ENCODE measurements around the gene RMC1.

RMC1 gene

DNA sequence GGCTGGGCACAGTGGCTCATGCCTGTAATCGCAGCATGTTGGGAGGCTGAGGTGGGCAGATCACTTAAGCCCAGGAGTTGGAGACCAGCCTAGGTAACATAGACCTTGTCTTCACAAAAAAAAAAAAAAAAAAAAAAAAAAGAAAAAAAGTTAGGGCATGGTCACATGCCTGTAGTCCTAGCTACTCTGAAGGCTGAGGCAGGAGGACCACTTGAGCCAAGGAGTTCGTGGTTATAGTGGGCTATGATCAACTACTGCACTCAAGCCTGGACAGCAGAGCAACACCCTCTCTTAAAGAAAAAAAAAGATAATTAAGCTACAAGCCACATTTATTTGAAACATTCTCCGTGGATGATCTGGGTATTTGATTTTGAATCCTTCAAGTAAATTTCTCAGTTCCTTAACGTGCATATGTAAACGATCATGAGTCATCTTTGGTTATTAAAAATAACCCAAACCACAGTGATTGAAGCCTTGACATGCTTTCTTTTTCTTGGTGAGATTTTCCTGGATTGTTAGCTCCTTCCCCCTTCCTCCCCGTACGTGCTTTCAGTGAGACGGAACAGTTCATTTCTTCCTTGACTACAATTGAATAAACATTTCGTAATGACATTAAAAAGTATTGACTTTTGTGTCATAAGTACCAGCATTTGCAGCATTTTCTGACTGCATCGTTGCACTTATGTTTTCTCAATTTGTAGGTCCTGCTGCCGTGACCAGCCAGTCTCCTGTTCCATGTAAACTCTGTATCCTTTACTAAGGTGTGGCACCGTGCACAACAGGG, 20.3 kb downstream of the RMC1 start:
- Histone ChIP-seq H3K9ac (ENCODE audit: low read depth, low read length) (no peak overlapping the region), H3K36me3 (ENCODE audit: insufficient read depth, low read length) (peaks cover 78% of the 10 kb centered on the region), H3K4me1 (ENCODE audit: control insufficient read depth, insufficient read depth, low read length) (peaks cover 15% of the 10 kb centered on the region), H3K27me3 (ENCODE audit: control insufficient read depth, insufficient read depth, low read length) (no peaks in the 10 kb centered on the region), H3K9me3 (replicated peaks; ENCODE audit: low read length) (no peaks in the 10 kb centered on the region), H3K4me3 (ENCODE audit: low read length) (no peak overlapping the region), H3K4me2 (ENCODE audit: low read length) (no peak overlapping the region)

- Histone ChIP-seq H3K36me3 (ENCODE audit: insufficient read depth, low read length) (peaks cover 76% of the 10 kb centered on the region), H3K4me3 (ENCODE audit: low read length) (no peak overlapping the region), H3K4me1 (ENCODE audit: control insufficient read depth, insufficient read depth, low read length) (peaks cover 21% of the 10 kb centered on the region)
These were observed 20.9 kb downstream of the RMC1 start for GRCh38 chr18:23524213-23524707.

DNA sequence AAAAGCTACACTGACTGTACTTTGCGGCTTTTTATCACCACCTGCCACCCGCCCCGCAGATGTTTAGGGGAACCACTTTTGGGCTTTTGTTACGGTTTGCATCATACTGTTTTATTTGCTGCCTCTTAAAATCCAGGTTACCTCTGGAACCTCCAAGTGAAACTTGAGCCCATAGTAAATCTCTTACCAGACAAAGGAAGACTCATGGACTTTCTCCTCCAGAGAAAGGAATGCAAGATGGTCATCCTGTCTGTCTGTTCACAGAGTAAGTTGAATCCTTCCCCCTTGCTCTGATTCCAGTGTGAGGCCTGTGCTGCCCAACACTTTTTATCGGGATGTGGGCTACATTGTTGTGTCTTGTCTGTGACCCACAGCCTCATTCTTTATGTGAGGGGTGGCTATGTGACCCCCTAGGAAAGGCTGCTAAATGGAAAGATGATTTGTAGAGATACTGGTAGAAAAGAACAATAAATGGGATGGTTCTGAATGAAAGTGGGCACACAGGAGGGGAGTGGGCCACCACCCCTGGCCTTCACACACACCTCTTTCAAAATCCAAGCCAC, 23.3 kb downstream of the RMC1 start:
- Histone ChIP-seq H3K36me3 (ENCODE audit: insufficient read depth, low read length) (peaks cover 78% of the 10 kb centered on the region), H3K9me3 (replicated peaks; ENCODE audit: low read length) (no peaks in the 10 kb centered on the region), H3K27me3 (ENCODE audit: control insufficient read depth, insufficient read depth, low read length) (no peaks in the 10 kb centered on the region), H3K4me1 (ENCODE audit: control insufficient read depth, insufficient read depth, low read length) (peaks cover 31% of the 10 kb centered on the region), H3K4me2 (ENCODE audit: low read length) (no peak overlapping the region), H3K4me3 (ENCODE audit: low read length) (no peak overlapping the region), H3K9ac (ENCODE audit: low read depth, low read length) (no peak overlapping the region)

More at GRCh38 chr18:23524213-23524707, 20.9 kb downstream of the RMC1 start:
- Histone ChIP-seq H3K4me2 (ENCODE audit: low read length) (no peak overlapping the region), H3K27me3 (ENCODE audit: control insufficient read depth, insufficient read depth, low read length) (no peaks in the 10 kb centered on the region), H3K9me3 (replicated peaks; ENCODE audit: low read length) (no peaks in the 10 kb centered on the region), H3K9ac (ENCODE audit: low read depth, low read length) (no peak overlapping the region)

DNA sequence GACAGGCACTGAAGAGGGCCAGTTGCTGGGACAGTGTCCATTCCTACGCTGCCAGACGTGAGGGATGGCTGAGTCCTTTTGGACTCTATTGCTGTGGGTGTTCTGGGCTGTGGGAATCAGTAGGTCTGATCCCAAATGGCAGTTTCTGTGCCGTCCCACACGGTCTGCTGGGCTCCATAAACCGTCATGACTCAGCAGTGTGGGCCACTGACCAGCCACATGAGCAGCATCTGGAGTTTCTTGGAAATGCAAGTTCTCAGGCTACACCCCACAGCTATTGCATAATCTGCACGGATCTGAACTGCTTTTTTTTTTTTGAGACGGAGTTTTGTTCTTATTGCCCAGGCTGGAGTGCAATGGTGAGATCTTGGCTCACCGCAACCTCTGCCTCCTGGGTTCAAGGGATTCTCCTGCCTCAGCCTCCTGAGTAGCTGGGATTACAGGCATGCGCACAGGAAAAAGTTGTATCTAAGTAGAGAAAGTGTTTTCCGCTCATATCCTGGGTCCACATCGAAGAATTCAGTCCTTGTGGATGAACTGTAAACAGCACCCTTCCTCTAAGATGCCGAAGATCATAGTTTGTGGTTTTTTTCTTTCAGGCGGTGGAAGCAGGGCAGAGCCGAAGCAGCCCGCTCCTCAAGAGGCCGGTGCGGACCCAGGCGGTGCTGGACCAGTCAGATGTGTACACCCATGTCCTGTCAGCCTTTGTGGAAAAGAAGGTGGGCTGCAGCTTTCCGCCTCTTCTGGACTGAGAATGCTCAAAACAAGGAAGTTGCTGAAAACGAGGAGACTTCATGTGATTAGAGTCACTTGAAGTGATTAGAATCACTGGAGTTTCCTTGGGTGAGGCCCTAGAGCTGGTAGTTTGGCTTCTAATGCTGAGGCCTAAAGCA, 25.5 kb downstream of the RMC1 start:
- H3K9ac ChIP-seq (ENCODE audit: low read depth, low read length): peak overlapping the region; percentile 39
- H3K4me3 ChIP-seq (ENCODE audit: low read length): peak overlapping the region; percentile 36
- peak overlapping the region; percentile 55 for H3K4me2 ChIP-seq (ENCODE audit: low read length)
- H3K27me3 ChIP-seq (ENCODE audit: control insufficient read depth, insufficient read depth, low read length): no peaks in the 10 kb centered on the region
- peaks cover 84% of the 10 kb centered on the region for H3K36me3 ChIP-seq (ENCODE audit: insufficient read depth, low read length)
- no peaks in the 10 kb centered on the region for H3K9me3 ChIP-seq (replicated peaks; ENCODE audit: low read length)
- peaks cover 28% of the 10 kb centered on the region for H3K4me1 ChIP-seq (ENCODE audit: control insufficient read depth, insufficient read depth, low read length)

DNA sequence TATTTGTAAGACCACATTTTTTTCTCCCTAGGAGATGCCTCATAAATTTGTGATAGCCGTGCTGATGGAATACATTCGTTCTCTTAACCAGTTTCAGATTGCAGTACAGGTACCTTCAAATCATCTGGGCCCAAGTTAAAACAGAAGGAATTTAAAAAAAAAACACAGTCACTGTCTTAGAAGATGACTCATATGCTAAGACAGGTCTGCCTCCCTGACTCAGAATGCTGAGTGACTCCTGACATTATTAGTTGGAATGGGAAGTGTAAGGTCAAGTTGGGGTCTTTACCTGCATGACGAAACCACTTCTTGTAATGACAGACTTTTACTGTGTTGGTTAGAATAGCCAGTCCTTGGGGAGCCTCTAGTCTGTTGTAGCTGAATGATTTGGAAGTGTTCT, 26.3 kb downstream of the RMC1 start:
- Histone ChIP-seq H3K9me3 (replicated peaks; ENCODE audit: low read length) (no peaks in the 10 kb centered on the region), H3K4me1 (ENCODE audit: control insufficient read depth, insufficient read depth, low read length) (peaks cover 22% of the 10 kb centered on the region), H3K4me2 (ENCODE audit: low read length) (no peak overlapping the region), H3K4me3 (ENCODE audit: low read length) (no peak overlapping the region), H3K9ac (ENCODE audit: low read depth, low read length) (no peak overlapping the region), H3K36me3 (ENCODE audit: insufficient read depth, low read length) (peaks cover 86% of the 10 kb centered on the region), H3K27me3 (ENCODE audit: control insufficient read depth, insufficient read depth, low read length) (no peaks in the 10 kb centered on the region)

DNA sequence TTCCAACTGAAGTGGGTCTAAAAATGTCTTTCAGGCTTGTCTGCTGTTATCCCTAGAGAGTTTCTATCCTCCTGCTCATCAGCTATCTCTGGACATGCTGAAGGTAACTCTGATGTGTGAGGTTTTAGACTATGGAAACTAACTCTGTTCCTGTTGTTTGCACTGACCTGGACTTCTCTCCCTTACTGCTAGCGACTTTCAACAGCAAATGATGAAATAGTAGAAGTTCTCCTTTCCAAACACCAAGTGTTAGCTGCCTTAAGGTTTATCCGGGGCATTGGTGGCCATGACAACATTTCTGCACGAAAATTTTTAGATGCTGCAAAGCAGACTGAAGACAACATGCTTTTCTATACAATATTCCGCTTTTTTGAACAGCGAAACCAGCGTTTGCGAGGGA, 26.9 kb downstream of the RMC1 start:
- H3K4me3 ChIP-seq (ENCODE audit: low read length): no peak overlapping the region
- no peak overlapping the region for H3K9ac ChIP-seq (ENCODE audit: low read depth, low read length)
- peaks cover 91% of the 10 kb centered on the region for H3K36me3 ChIP-seq (ENCODE audit: insufficient read depth, low read length)
- peaks cover 22% of the 10 kb centered on the region for H3K4me1 ChIP-seq (ENCODE audit: control insufficient read depth, insufficient read depth, low read length)
- no peaks in the 10 kb centered on the region for H3K9me3 ChIP-seq (replicated peaks; ENCODE audit: low read length)
- no peak overlapping the region for H3K4me2 ChIP-seq (ENCODE audit: low read length)
- H3K27me3 ChIP-seq (ENCODE audit: control insufficient read depth, insufficient read depth, low read length): no peaks in the 10 kb centered on the region

DNA sequence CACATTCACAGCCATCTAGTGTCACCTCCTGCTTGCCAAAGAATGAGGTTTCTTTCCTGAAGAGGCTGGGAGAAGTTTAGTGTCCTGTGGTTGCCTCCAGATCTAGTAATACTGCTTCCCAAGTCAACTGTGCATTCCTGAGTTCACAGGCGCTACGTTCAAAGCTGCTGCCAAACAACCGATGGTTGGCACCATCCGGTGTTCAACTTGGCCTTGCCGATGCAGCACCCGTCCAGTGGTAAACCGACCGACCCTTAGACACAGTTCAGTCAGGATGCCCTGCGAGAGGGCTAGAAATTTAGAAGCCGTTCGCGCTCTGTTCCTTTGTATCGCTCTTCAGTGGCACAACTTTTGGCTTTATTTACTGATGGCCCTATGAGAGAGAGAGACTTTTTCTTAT, 28.6 kb downstream of the RMC1 start:
- Histone ChIP-seq H3K9ac (ENCODE audit: low read depth, low read length) (no peak overlapping the region), H3K36me3 (ENCODE audit: insufficient read depth, low read length) (peaks cover 94% of the 10 kb centered on the region), H3K9me3 (replicated peaks; ENCODE audit: low read length) (no peaks in the 10 kb centered on the region), H3K4me1 (ENCODE audit: control insufficient read depth, insufficient read depth, low read length) (peaks cover 22% of the 10 kb centered on the region), H3K4me3 (ENCODE audit: low read length) (no peak overlapping the region), H3K27me3 (ENCODE audit: control insufficient read depth, insufficient read depth, low read length) (no peaks in the 10 kb centered on the region), H3K4me2 (ENCODE audit: low read length) (no peak overlapping the region)

GRCh38 chr18:23532848-23533247, 29.5 kb downstream of the RMC1 start:
- H3K4me3 ChIP-seq (ENCODE audit: low read length): no peak overlapping the region

DNA sequence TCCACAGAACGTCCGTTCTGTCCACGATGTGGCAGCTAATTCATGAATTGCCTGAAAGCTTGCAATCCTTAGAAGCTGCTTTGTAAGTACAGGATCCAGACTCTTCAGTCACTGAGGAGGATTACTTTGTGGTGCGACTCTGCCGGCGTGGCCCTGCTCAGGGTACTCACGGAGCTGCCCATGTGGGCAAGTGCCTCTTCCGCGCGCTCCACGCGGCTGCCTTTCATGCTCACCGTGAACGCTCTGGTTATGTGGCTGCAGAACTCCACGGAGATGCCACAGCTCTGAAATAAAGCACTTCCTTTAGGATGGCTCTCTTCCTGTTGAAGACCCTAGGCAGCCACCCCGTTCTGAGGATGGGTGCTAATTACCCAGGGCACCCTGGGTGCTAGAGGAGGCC, 31.0 kb downstream of the RMC1 start:
- Histone ChIP-seq H3K9ac (ENCODE audit: low read depth, low read length) (no peak overlapping the region), H3K4me2 (ENCODE audit: low read length) (no peak overlapping the region), H3K4me3 (ENCODE audit: low read length) (no peak overlapping the region), H3K36me3 (ENCODE audit: insufficient read depth, low read length) (peaks cover 95% of the 10 kb centered on the region), H3K9me3 (replicated peaks; ENCODE audit: low read length) (no peaks in the 10 kb centered on the region), H3K27me3 (ENCODE audit: control insufficient read depth, insufficient read depth, low read length) (no peaks in the 10 kb centered on the region), H3K4me1 (ENCODE audit: control insufficient read depth, insufficient read depth, low read length) (peaks cover 9% of the 10 kb centered on the region)

More at GRCh38 chr18:23532848-23533247, 29.5 kb downstream of the RMC1 start:
- peaks cover 93% of the 10 kb centered on the region for H3K36me3 ChIP-seq (ENCODE audit: insufficient read depth, low read length)
- peaks cover 22% of the 10 kb centered on the region for H3K4me1 ChIP-seq (ENCODE audit: control insufficient read depth, insufficient read depth, low read length)
- no peak overlapping the region for H3K9ac ChIP-seq (ENCODE audit: low read depth, low read length)
- no peak overlapping the region for H3K4me2 ChIP-seq (ENCODE audit: low read length)
- H3K27me3 ChIP-seq (ENCODE audit: control insufficient read depth, insufficient read depth, low read length): no peaks in the 10 kb centered on the region
- H3K9me3 ChIP-seq (replicated peaks; ENCODE audit: low read length): no peaks in the 10 kb centered on the region

GRCh38 chr18:23536204-23536603, 32.9 kb downstream of the RMC1 start:
- Histone ChIP-seq H3K27me3 (ENCODE audit: control insufficient read depth, insufficient read depth, low read length) (no peaks in the 10 kb centered on the region), H3K4me3 (ENCODE audit: low read length) (no peak overlapping the region), H3K9me3 (replicated peaks; ENCODE audit: low read length) (no peaks in the 10 kb centered on the region), H3K36me3 (ENCODE audit: insufficient read depth, low read length) (peaks cover 97% of the 10 kb centered on the region), H3K9ac (ENCODE audit: low read depth, low read length) (no peak overlapping the region), H3K4me1 (ENCODE audit: control insufficient read depth, insufficient read depth, low read length) (no peaks in the 10 kb centered on the region), H3K4me2 (ENCODE audit: low read length) (no peak overlapping the region)

- Histone ChIP-seq H3K4me1 (ENCODE audit: control insufficient read depth, insufficient read depth, low read length) (no peaks in the 10 kb centered on the region), H3K27me3 (ENCODE audit: control insufficient read depth, insufficient read depth, low read length) (no peaks in the 10 kb centered on the region), H3K9ac (ENCODE audit: low read depth, low read length) (no peak overlapping the region), H3K36me3 (ENCODE audit: insufficient read depth, low read length) (peaks cover 97% of the 10 kb centered on the region), H3K4me3 (ENCODE audit: low read length) (no peak overlapping the region), H3K4me2 (ENCODE audit: low read length) (no peak overlapping the region), H3K9me3 (replicated peaks; ENCODE audit: low read length) (no peaks in the 10 kb centered on the region)
These were observed 34.0 kb downstream of the RMC1 start for GRCh38 chr18:23537274-23537673.
